ENCODE data around the gene NCAPD2.

- no peak for TF ChIP-seq EZH2phosphoT487 (conservative IDR thresholded peaks at IDR 0.05; ENCODE audit: low read length)
- TF ChIP-seq CTCF (IDR thresholded peaks at IDR 0.05; ENCODE audit: insufficient read depth, low read length, poor library complexity, severe bottlenecking): no peak
Measured at GRCh38 chr12:6527711-6528110, 33.8 kb downstream of the NCAPD2 start.
